Stomach (tissue), 4 donors: ENCODE measurements around the gene BRME1.

Experiments
- CTCF ChIP-seq, 7 experiments: fragments of 450-650 bp in 4 of 7; fragments of 200-600 bp in 3 of 7; sonication (generic) in 3 of 7; IDR thresholded peaks; one replicate each; pipeline ENCODE4 v1.5.1; 2016 to 2019; ENCODE audit warnings: antibody characterized with exemption in 7 of 7, control low read depth in 2 of 7, mild to moderate bottlenecking in 1 of 7
- POLR2A ChIP-seq, 4 donors: fragments of 450-650 bp; IDR thresholded peaks; one replicate each; pipeline ENCODE4 v1.6.1; 2016; ENCODE audit warnings: antibody characterized with exemption in 4 of 4, control low read depth in 2 of 4, mild to moderate bottlenecking in 1 of 4, moderate library complexity in 1 of 4
- POLR2AphosphoS5 ChIP-seq, 3 donors: sonication (generic); formaldehyde crosslinking; IDR thresholded peaks; one replicate each; pipeline ENCODE4 v1.6.1; 2016; ENCODE audit warnings: antibody characterized with exemption in 3 of 3

- TF ChIP-seq CTCF (IDR thresholded peaks at IDR 0.05) (no peak), POLR2AphosphoS5 (IDR thresholded peaks at IDR 0.05) (no peak), POLR2A (IDR thresholded peaks at IDR 0.05) (no peak)
These were observed 49.4 kb downstream of the BRME1 start for GRCh38 chr19:13856497-13856896.
